HFFc6 (cell line): ENCODE measurements around the gene CHSY3. TPM values are rescaled to one million over a fixed set of nuclear protein-coding genes. Genes with fewer than 3 reads are reported as not detected.

Experiments used
- DNase-seq: peaks from one replicate; pipeline ENCODE4 v3.0.0-alpha.2; 2018
- H3K27ac Mint-ChIP-seq: 2 replicates; pipeline ENCODE4 v1.8.0; 2020; ENCODE audit warnings: mild to moderate bottlenecking, mixed read lengths
- H3K27me3 Mint-ChIP-seq: 2 replicates; pipeline ENCODE4 v1.8.0; 2021; ENCODE audit warnings: mild to moderate bottlenecking, moderate library complexity, mixed read lengths; ENCODE audit not compliant: insufficient read depth
- H3K36me3 Mint-ChIP-seq: 2 replicates; pipeline ENCODE4 v1.8.0; 2021; ENCODE audit warnings: low read depth, mixed read lengths
- H3K4me1 Mint-ChIP-seq: 2 replicates; pipeline ENCODE4 v1.8.0; 2020; ENCODE audit warnings: low read depth, mixed read lengths
- H3K4me3 Mint-ChIP-seq: 2 replicates; pipeline ENCODE4 v1.8.0; 2020; ENCODE audit warnings: mild to moderate bottlenecking, moderate library complexity, mixed read lengths
- H3K9me3 Mint-ChIP-seq: 2 replicates; pipeline ENCODE4 v1.8.0; 2020; ENCODE audit warnings: mild to moderate bottlenecking, mixed read lengths
- CTCF ChIP-seq: fragments of 200-600 bp; sonication (generic); IDR thresholded peaks from 2 replicates; pipeline ENCODE4 v1.5.0; 2021; ENCODE audit warnings: antibody characterized with exemption, mild to moderate bottlenecking
- long read RNA-seq: library from polyadenylated mRNA; unstranded; transcript quantifications from one replicate; pipeline ENCODE4 v2.0.0, GENCODE V29; 2019
- total RNA-seq, 6 experiments: library from RNA; stranded (reverse); fragmentation: NEBNext Ultra II Directional; extraction: Animal tissue kit (Norgen Biotek cat#: 25700); gene quantifications; 2 replicates in 1 of 6; 3 replicates in 5 of 6; pipeline ENCODE4 v1.2.3, GENCODE V29; 2021

The CHSY3 gene
- under 1 TPM in 4 of 6 experiments, not detected in 2; 0.07 to 0.19 (median 0.07) TPM for total RNA-seq
- long read RNA-seq: 0 reads

GRCh38 chr5:129904102-129904666, at the start of gene CHSY3:
Gene CHSY3 (plus strand): TSS chr5:129904465.
- peak within 1 kb of the TSS; percentile 82 for H3K4me3 Mint-ChIP-seq
- no peaks in the 10 kb centered on the region for H3K9me3 Mint-ChIP-seq
- H3K27me3 Mint-ChIP-seq: peaks cover 18% of the 10 kb centered on the region
- H3K36me3 Mint-ChIP-seq: no peaks in the 10 kb centered on the region
- H3K4me1 Mint-ChIP-seq: peaks cover 18% of the 10 kb centered on the region
- no peak within 1 kb of the TSS for H3K27ac Mint-ChIP-seq
- peak; percentile 25 for DNase-seq
- TF ChIP-seq CTCF: no peak

GRCh38 chr5:129856325-129856724, 47.9 kb upstream of the CHSY3 start:
- Mint-ChIP-seq H3K27me3 (no peaks in the 10 kb centered on the region), H3K36me3 (no peaks in the 10 kb centered on the region), H3K4me3 (no peak overlapping the region), H3K27ac (no peak overlapping the region), H3K9me3 (peaks cover 19% of the 10 kb centered on the region), H3K4me1 (no peaks in the 10 kb centered on the region)
- no peak for DNase-seq
- TF ChIP-seq CTCF: no peak

- H3K27me3 Mint-ChIP-seq: no peaks in the 10 kb centered on the region
- no peaks in the 10 kb centered on the region for H3K36me3 Mint-ChIP-seq
- no peak overlapping the region for H3K27ac Mint-ChIP-seq
- H3K4me1 Mint-ChIP-seq: no peaks in the 10 kb centered on the region
- no peak for DNase-seq
- H3K4me3 Mint-ChIP-seq: no peak overlapping the region
- H3K9me3 Mint-ChIP-seq: peaks cover 24% of the 10 kb centered on the region
- TF ChIP-seq CTCF: no peak
Observed at GRCh38 chr5:129857116-129857515, 47.1 kb upstream of the CHSY3 start.

- no peak for TF ChIP-seq CTCF
- peaks cover 24% of the 10 kb centered on the region for H3K9me3 Mint-ChIP-seq
- no peaks in the 10 kb centered on the region for H3K36me3 Mint-ChIP-seq
- DNase-seq: no peak
- H3K27ac Mint-ChIP-seq: no peak overlapping the region
- no peaks in the 10 kb centered on the region for H3K4me1 Mint-ChIP-seq
- H3K4me3 Mint-ChIP-seq: no peak overlapping the region
- H3K27me3 Mint-ChIP-seq: no peaks in the 10 kb centered on the region
Observed at GRCh38 chr5:129858131-129858675, 46.1 kb upstream of the CHSY3 start.

GRCh38 chr5:129884322-129884721, 19.9 kb upstream of the CHSY3 start:
- H3K9me3 Mint-ChIP-seq: peaks cover 19% of the 10 kb centered on the region
- H3K27ac Mint-ChIP-seq: no peak overlapping the region
- no peaks in the 10 kb centered on the region for H3K36me3 Mint-ChIP-seq
- no peak for DNase-seq
- TF ChIP-seq CTCF: no peak
- H3K4me3 Mint-ChIP-seq: no peak overlapping the region
- no peaks in the 10 kb centered on the region for H3K27me3 Mint-ChIP-seq
- no peaks in the 10 kb centered on the region for H3K4me1 Mint-ChIP-seq
